Measurements from ENCODE around the gene MAP2K1.
"Not testable (repeated sequence)": the region's sequence is repeated elsewhere in the genome, so short reads cannot be mapped to it uniquely, and the experiment has no call there.

Gene MAP2K1

GRCh38 chr15:66476535-66476934 is 89.8 kb downstream of the MAP2K1 start:
- no peak for DNase-seq (ENCODE audit: low spot score)

- peak; percentile 78 for DNase-seq (ENCODE audit: low spot score)
These were observed 90.3 kb downstream of the MAP2K1 start for GRCh38 chr15:66477011-66477410.

GRCh38 chr15:66480267-66480666 is 93.6 kb downstream of the MAP2K1 start:
- DNase-seq (ENCODE audit: low spot score) = no peak

GRCh38 chr15:66481107-66481856 is 94.6 kb downstream of the MAP2K1 start:
- no peak for DNase-seq (ENCODE audit: low spot score)

- DNase-seq (ENCODE audit: low spot score) = no peak
These were observed 95.8 kb downstream of the MAP2K1 start for GRCh38 chr15:66482539-66482938.

GRCh38 chr15:66483131-66483566 is 96.4 kb downstream of the MAP2K1 start:
- no peak for DNase-seq (ENCODE audit: low spot score)

- DNase-seq (ENCODE audit: low spot score) = no peak
These were observed 97.9 kb downstream of the MAP2K1 start for GRCh38 chr15:66484539-66485112.

GRCh38 chr15:66486887-66487286 is 100.2 kb downstream of the MAP2K1 start:
- no peak for DNase-seq (ENCODE audit: low spot score)

GRCh38 chr15:66488525-66488924 is 101.8 kb downstream of the MAP2K1 start:
- DNase-seq (ENCODE audit: low spot score) = no peak

GRCh38 chr15:66489179-66489791 is 102.6 kb downstream of the MAP2K1 start:
- no peak for DNase-seq (ENCODE audit: low spot score)

- DNase-seq (ENCODE audit: low spot score) = no peak
These were observed 105.1 kb downstream of the MAP2K1 start for GRCh38 chr15:66491846-66492245.

GRCh38 chr15:66494262-66494661 is 107.5 kb downstream of the MAP2K1 start:
- no peak for DNase-seq (ENCODE audit: low spot score)

GRCh38 chr15:66496951-66497501 is 110.3 kb downstream of the MAP2K1 start:
- DNase-seq (ENCODE audit: low spot score) = no peak

GRCh38 chr15:66497502-66498455 is 111.1 kb downstream of the MAP2K1 start, which contains the start of gene SNAPC5:
Gene SNAPC5 (minus strand): TSS chr15:66497762. CDS start chr15:66497731, 31 bp downstream.
- peak; percentile 94 for DNase-seq (ENCODE audit: low spot score)

- DNase-seq (ENCODE audit: low spot score) = no peak
These were observed 112.0 kb downstream of the MAP2K1 start for GRCh38 chr15:66498501-66499386.

GRCh38 chr15:66500346-66500745 is 113.6 kb downstream of the MAP2K1 start:
- DNase-seq (ENCODE audit: low spot score) = not testable (repeated sequence)

- DNase-seq (ENCODE audit: low spot score) = no peak
These were observed 115.8 kb downstream of the MAP2K1 start for GRCh38 chr15:66502491-66502890.

- not testable (repeated sequence) for DNase-seq (ENCODE audit: low spot score)
These were observed 116.4 kb downstream of the MAP2K1 start for GRCh38 chr15:66503041-66503648.

GRCh38 chr15:66503780-66504562 is 117.3 kb downstream of the MAP2K1 start:
- DNase-seq (ENCODE audit: low spot score) = no peak
